Measurements from ENCODE around the gene DUOXA1.

Gene DUOXA1

GRCh38 chr15:45102226-45102625 lies 27.5 kb downstream of the DUOXA1 start:
- no peak overlapping the region for H3K4me3 ChIP-seq (ENCODE audit: control insufficient read depth, low read depth, low read length)
- TF ChIP-seq CTCF (IDR thresholded peaks at IDR 0.05; ENCODE audit: control insufficient read depth, insufficient read depth, low read depth, low read length, missing control alignments) = no peak
- no peak for DNase-seq (ENCODE audit: low read depth)

- no peak for TF ChIP-seq CTCF (IDR thresholded peaks at IDR 0.05; ENCODE audit: control insufficient read depth, insufficient read depth, low read depth, low read length, missing control alignments)
- DNase-seq (ENCODE audit: low read depth) = no peak
- no peak overlapping the region for H3K4me3 ChIP-seq (ENCODE audit: control insufficient read depth, low read depth, low read length)
Observed at GRCh38 chr15:45101749-45102148, 27.9 kb downstream of the DUOXA1 start.

GRCh38 chr15:45100884-45101625 lies 28.6 kb downstream of the DUOXA1 start:
- DNase-seq (ENCODE audit: low read depth) = no peak
- TF ChIP-seq CTCF (IDR thresholded peaks at IDR 0.05; ENCODE audit: control insufficient read depth, insufficient read depth, low read depth, low read length, missing control alignments) = no peak
- no peak overlapping the region for H3K4me3 ChIP-seq (ENCODE audit: control insufficient read depth, low read depth, low read length)

GRCh38 chr15:45099549-45100165 lies 30.0 kb downstream of the DUOXA1 start:
- no peak for TF ChIP-seq CTCF (IDR thresholded peaks at IDR 0.05; ENCODE audit: control insufficient read depth, insufficient read depth, low read depth, low read length, missing control alignments)
- no peak for DNase-seq (ENCODE audit: low read depth)
- no peak overlapping the region for H3K4me3 ChIP-seq (ENCODE audit: control insufficient read depth, low read depth, low read length)

GRCh38 chr15:45097466-45097865 lies 32.2 kb downstream of the DUOXA1 start:
- DNase-seq (ENCODE audit: low read depth) = no peak
- no peak for TF ChIP-seq CTCF (IDR thresholded peaks at IDR 0.05; ENCODE audit: control insufficient read depth, insufficient read depth, low read depth, low read length, missing control alignments)

GRCh38 chr15:45095661-45096060 lies 34.0 kb downstream of the DUOXA1 start:
- no peak overlapping the region for H3K4me3 ChIP-seq (ENCODE audit: control insufficient read depth, low read depth, low read length)
- DNase-seq (ENCODE audit: low read depth) = no peak
- no peak for TF ChIP-seq CTCF (IDR thresholded peaks at IDR 0.05; ENCODE audit: control insufficient read depth, insufficient read depth, low read depth, low read length, missing control alignments)

More at GRCh38 chr15:45097466-45097865, 32.2 kb downstream of the DUOXA1 start:
- H3K4me3 ChIP-seq (ENCODE audit: control insufficient read depth, low read depth, low read length) = no peak overlapping the region
